ENCODE measurements around the gene CFAP141. TPM values are rescaled to one million over a fixed set of nuclear protein-coding genes. Genes with fewer than 3 reads are reported as not detected.

The CFAP141 gene
- total RNA-seq, 4 donors from 2014 or later, result not detected

- no peak for ATAC-seq
Measured at GRCh38 chr1:154166207-154166606, 39.9 kb downstream of the CFAP141 start.

GRCh38 chr1:154159554-154159953 is 46.6 kb downstream of the CFAP141 start:
- Histone ChIP-seq H3K27me3 (no peaks in the 10 kb centered on the region), H3K4me3 (no peak overlapping the region), H3K9me3 (no peaks in the 10 kb centered on the region), H3K4me1 (peaks cover 4 to 36% (median 10%) of the 10 kb centered on the region in 3 donors), H3K27ac (peak overlapping the region in 1 of 4 donors; percentile 4), H3K36me3 (peaks cover 0 to 81% of the 10 kb centered on the region in 2 donors)
- TF ChIP-seq CTCF (IDR thresholded peaks at IDR 0.05) (no peak), POLR2AphosphoS5 (IDR thresholded peaks at IDR 0.05) (no peak), POLR2A (IDR thresholded peaks at IDR 0.05) (no peak), EP300 (IDR thresholded peaks at IDR 0.05) (no peak)
- ATAC-seq, result no peak

More at GRCh38 chr1:154166207-154166606, 39.9 kb downstream of the CFAP141 start:
- Histone ChIP-seq H3K4me1 (no peaks in the 10 kb centered on the region), H3K27ac (no peak overlapping the region), H3K4me3 (no peak overlapping the region), H3K27me3 (no peaks in the 10 kb centered on the region), H3K36me3 (peaks cover 0 to 98% of the 10 kb centered on the region in 2 donors), H3K9me3 (no peaks in the 10 kb centered on the region)
- TF ChIP-seq POLR2AphosphoS5 (IDR thresholded peaks at IDR 0.05) (no peak), CTCF (IDR thresholded peaks at IDR 0.05) (no peak), EP300 (IDR thresholded peaks at IDR 0.05) (no peak), POLR2A (IDR thresholded peaks at IDR 0.05) (no peak)
- 57 to 100% methylated on average over 1 of the region's 1 CpG for WGBS, 2 donors (ENCODE audit: low coverage in 1 of 2)

- 74 to 89% methylated on average over 4 to 8 of the region's 8 CpGs for WGBS, 2 donors (ENCODE audit: low coverage in 1 of 2)
- Histone ChIP-seq H3K36me3 (peaks cover 0 to 71% of the 10 kb centered on the region in 2 donors), H3K27me3 (no peaks in the 10 kb centered on the region), H3K4me1 (peaks cover 4 to 40% (median 10%) of the 10 kb centered on the region in 3 donors), H3K27ac (peak overlapping the region in 1 of 4 donors; percentile 73), H3K4me3 (no peak overlapping the region), H3K9me3 (no peaks in the 10 kb centered on the region)
- TF ChIP-seq EP300 (IDR thresholded peaks at IDR 0.05) (no peak), POLR2AphosphoS5 (IDR thresholded peaks at IDR 0.05) (no peak), CTCF (IDR thresholded peaks at IDR 0.05) (no peak), POLR2A (IDR thresholded peaks at IDR 0.05) (no peak)
- ATAC-seq, result no peak
Measured at GRCh38 chr1:154158307-154159125, 47.6 kb downstream of the CFAP141 start.

- Histone ChIP-seq H3K27ac (peak overlapping the region in 3 of 4 donors; percentile 23 to 73 (median 46)), H3K27me3 (no peaks in the 10 kb centered on the region), H3K4me3 (no peak overlapping the region), H3K36me3 (peaks cover 0 to 63% of the 10 kb centered on the region in 2 donors), H3K9me3 (no peaks in the 10 kb centered on the region), H3K4me1 (peaks cover 4 to 40% (median 10%) of the 10 kb centered on the region in 3 donors)
- TF ChIP-seq EP300 (IDR thresholded peaks at IDR 0.05) (no peak), POLR2AphosphoS5 (IDR thresholded peaks at IDR 0.05) (no peak), CTCF (IDR thresholded peaks at IDR 0.05) (no peak), POLR2A (IDR thresholded peaks at IDR 0.05) (no peak)
- WGBS, 2 donors (ENCODE audit: low coverage in 1 of 2), result 76 to 83% methylated on average over 4 to 7 of the region's 7 CpGs
- ATAC-seq, result no peak
Measured at GRCh38 chr1:154157520-154158306, 48.4 kb downstream of the CFAP141 start.

Measured in gastroesophageal sphincter (tissue), 4 donors.